Body of pancreas (tissue), 4 donors: ENCODE results near the gene TICAM2. TPM values are rescaled to one million over a fixed set of nuclear protein-coding genes. Genes with fewer than 3 reads are reported as not detected.

Experiments used
- ATAC-seq: fragments of 150-250 bp; one replicate; pipeline ENCODE4 v1.9.1; 2016
- DNase-seq, 4 donors: peaks; one replicate each; pipeline ENCODE4 v3.0.0-alpha.2; 2019
- H3K27ac ChIP-seq, 4 donors: fragments of 200-600 bp; sonication (generic); 1 replicate in 3 of 4; 2 replicates in 1 of 4; pipeline versions ENCODE4 v1.5.1 to v1.6.1; 2016 to 2019; ENCODE audit warnings: mild to moderate bottlenecking in 1 of 4, mixed read lengths in 1 of 4, moderate library complexity in 1 of 4
- H3K27me3 ChIP-seq, 2 donors: fragments of 200-600 bp; sonication (generic); one replicate each; pipeline ENCODE4 v1.6.0; 2016; ENCODE audit warnings: mild to moderate bottlenecking in 1 of 2
- H3K36me3 ChIP-seq, 2 donors: fragments of 200-600 bp; sonication (generic); replicated peaks in 1 of 2; 2 replicates each; pipeline ENCODE4 v1.5.1; 2016; ENCODE audit warnings: low read depth in 2 of 2; ENCODE audit not compliant: insufficient read depth in 1 of 2
- H3K4me1 ChIP-seq: fragments of 200-600 bp; sonication (generic); one replicate; pipeline ENCODE4 v1.6.0; 2016
- H3K4me3 ChIP-seq, 2 donors: fragments of 200-600 bp; sonication (generic); 1 replicate in 1 of 2; 2 replicates in 1 of 2; pipeline ENCODE4 v1.5.1; 2016 to 2019
- H3K9me3 ChIP-seq, 3 donors: fragments of 200-600 bp; sonication (generic); 1 replicate in 2 of 3; 2 replicates in 1 of 3; pipeline ENCODE4 v1.5.1; 2016
- POLR2A ChIP-seq, 3 donors: fragments of 450-650 bp; IDR thresholded peaks; one replicate each; pipeline ENCODE4 v1.6.1; 2016; ENCODE audit warnings: antibody characterized with exemption in 3 of 3, mild to moderate bottlenecking in 2 of 3
- WGBS, 2 donors: methylation state at CpG; one replicate each; pipeline ENCODE4 v1.1.5; 2017; 5-methylcytosine and 5-hydroxymethylcytosine counted together
- intact Hi-C: fragments of 100-400 bp; cut with DNase I; formaldehyde crosslinking; loops from one replicate; pipeline ENCODE4 v1.15.1; 2023
- total RNA-seq, 2 donors: library from RNA; depleted of rRNA; stranded (reverse); fragments of >200 nt; gene quantifications; one replicate each; pipeline ENCODE4 v1.1.0, GENCODE V29; 2016
- TF ChIP-seq, protein P1 (sequence below), 7 experiments: fragments of 450-650 bp in 4 of 7; fragments of 200-600 bp in 3 of 7; sonication (generic) in 3 of 7; IDR thresholded peaks; one replicate each; pipeline ENCODE4 v1.5.1; 2016 to 2019; ENCODE audit warnings: antibody characterized with exemption in 7 of 7

TICAM2 gene
- total RNA-seq, 2 donors from 2014 or later: 0.52 to 1.6 TPM

DNA sequence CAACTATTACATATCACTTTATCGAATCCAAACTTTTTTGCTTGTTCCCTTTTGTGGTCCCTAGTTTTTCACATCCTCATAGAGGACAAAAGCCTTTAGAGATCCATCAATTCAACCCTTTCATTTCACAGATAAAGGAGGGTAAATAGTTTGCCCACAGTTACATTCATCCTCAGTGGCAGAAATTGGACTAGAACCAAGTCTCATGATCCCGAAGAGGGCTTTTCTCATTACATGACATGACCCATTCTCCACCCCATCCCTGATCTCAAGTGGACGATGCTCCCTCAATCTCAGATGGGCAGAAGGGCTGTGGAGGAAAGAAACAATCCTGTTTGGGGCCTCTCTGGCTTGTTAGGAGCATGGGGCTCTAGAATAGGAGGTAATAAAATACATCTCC lies 23.1 kb downstream of the TICAM2 start:
- H3K9me3 ChIP-seq: no peaks in the 10 kb centered on the region
- no peaks in the 10 kb centered on the region for H3K27me3 ChIP-seq
- no peak for ATAC-seq
- H3K27ac ChIP-seq: no peak overlapping the region
- no peak for DNase-seq
- TF ChIP-seq, protein P1, sequence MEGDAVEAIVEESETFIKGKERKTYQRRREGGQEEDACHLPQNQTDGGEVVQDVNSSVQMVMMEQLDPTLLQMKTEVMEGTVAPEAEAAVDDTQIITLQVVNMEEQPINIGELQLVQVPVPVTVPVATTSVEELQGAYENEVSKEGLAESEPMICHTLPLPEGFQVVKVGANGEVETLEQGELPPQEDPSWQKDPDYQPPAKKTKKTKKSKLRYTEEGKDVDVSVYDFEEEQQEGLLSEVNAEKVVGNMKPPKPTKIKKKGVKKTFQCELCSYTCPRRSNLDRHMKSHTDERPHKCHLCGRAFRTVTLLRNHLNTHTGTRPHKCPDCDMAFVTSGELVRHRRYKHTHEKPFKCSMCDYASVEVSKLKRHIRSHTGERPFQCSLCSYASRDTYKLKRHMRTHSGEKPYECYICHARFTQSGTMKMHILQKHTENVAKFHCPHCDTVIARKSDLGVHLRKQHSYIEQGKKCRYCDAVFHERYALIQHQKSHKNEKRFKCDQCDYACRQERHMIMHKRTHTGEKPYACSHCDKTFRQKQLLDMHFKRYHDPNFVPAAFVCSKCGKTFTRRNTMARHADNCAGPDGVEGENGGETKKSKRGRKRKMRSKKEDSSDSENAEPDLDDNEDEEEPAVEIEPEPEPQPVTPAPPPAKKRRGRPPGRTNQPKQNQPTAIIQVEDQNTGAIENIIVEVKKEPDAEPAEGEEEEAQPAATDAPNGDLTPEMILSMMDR (IDR thresholded peaks at IDR 0.05): no peak
- no peak for TF ChIP-seq POLR2A (IDR thresholded peaks at IDR 0.05)
- intact Hi-C loops: no loop called here
- H3K36me3 ChIP-seq: no peaks in the 10 kb centered on the region
- H3K4me3 ChIP-seq: no peak overlapping the region
- WGBS, 2 donors: 70 to 87% methylated on average over 3 of the region's 3 CpGs
- no peaks in the 10 kb centered on the region for H3K4me1 ChIP-seq

GRCh38 chr5:115578657-115579056 lies 23.6 kb downstream of the TICAM2 start:
- no peak for DNase-seq
- H3K27me3 ChIP-seq: no peaks in the 10 kb centered on the region
- no peak for ATAC-seq
- no peaks in the 10 kb centered on the region for H3K9me3 ChIP-seq
- H3K27ac ChIP-seq: no peak overlapping the region
- WGBS, 2 donors: 75 to 87% methylated on average over 3 of the region's 3 CpGs
- no peak overlapping the region for H3K4me3 ChIP-seq
- H3K36me3 ChIP-seq: no peaks in the 10 kb centered on the region
- intact Hi-C loops: no loop called here
- TF ChIP-seq POLR2A (IDR thresholded peaks at IDR 0.05): no peak
- TF ChIP-seq, protein P1 (IDR thresholded peaks at IDR 0.05): no peak
- H3K4me1 ChIP-seq: no peaks in the 10 kb centered on the region

GRCh38 chr5:115577741-115578140 lies 24.5 kb downstream of the TICAM2 start:
- Histone ChIP-seq H3K27me3 (no peaks in the 10 kb centered on the region), H3K36me3 (no peaks in the 10 kb centered on the region), H3K9me3 (no peaks in the 10 kb centered on the region), H3K4me1 (no peaks in the 10 kb centered on the region), H3K4me3 (no peak overlapping the region), H3K27ac (no peak overlapping the region)
- intact Hi-C loops: no loop called here
- DNase-seq (no peak), ATAC-seq (no peak)
- 89 to 96% methylated on average over 6 of the region's 6 CpGs for WGBS, 2 donors
- TF ChIP-seq, protein P1 (IDR thresholded peaks at IDR 0.05): no peak
- TF ChIP-seq POLR2A (IDR thresholded peaks at IDR 0.05): no peak

- H3K4me3 ChIP-seq: no peak overlapping the region
- ATAC-seq (no peak), DNase-seq (no peak)
- TF ChIP-seq, protein P1 (IDR thresholded peaks at IDR 0.05): no peak
- H3K27ac ChIP-seq: no peak overlapping the region
- no peaks in the 10 kb centered on the region for H3K36me3 ChIP-seq
- intact Hi-C loops: no loop called here
- H3K9me3 ChIP-seq: no peaks in the 10 kb centered on the region
- no peaks in the 10 kb centered on the region for H3K4me1 ChIP-seq
- H3K27me3 ChIP-seq: no peaks in the 10 kb centered on the region
- WGBS, 2 donors: 77 to 90% methylated on average over 2 of the region's 2 CpGs
These were observed 24.9 kb downstream of the TICAM2 start for GRCh38 chr5:115577329-115577728.

- Histone ChIP-seq H3K4me1 (peaks cover 10% of the 10 kb centered on the region), H3K9me3 (no peaks in the 10 kb centered on the region), H3K36me3 (no peaks in the 10 kb centered on the region), H3K4me3 (no peak overlapping the region), H3K27me3 (no peaks in the 10 kb centered on the region), H3K27ac (no peak overlapping the region)
- DNase-seq: no peak
- 75 to 82% methylated on average over 5 of the region's 5 CpGs for WGBS, 2 donors
- intact Hi-C loops: no loop called here
- no peak for ATAC-seq
- TF ChIP-seq, protein P1 (IDR thresholded peaks at IDR 0.05): no peak
- TF ChIP-seq POLR2A (IDR thresholded peaks at IDR 0.05): no peak
These were observed 26.9 kb downstream of the TICAM2 start for GRCh38 chr5:115575167-115576070.
